Neutrophil (primary cell): ENCODE data around the gene EFCAB5.
"Not testable (repeated sequence)": the region's sequence is repeated elsewhere in the genome, so short reads cannot be mapped to it uniquely, and the experiment has no call there.

Experiments used
- H3K27ac ChIP-seq: fragments of 200-600 bp; sonication (generic); 2 replicates; pipeline ENCODE4 v1.5.1; 2016; ENCODE audit warnings: mild to moderate bottlenecking, moderate library complexity
- H3K27me3 ChIP-seq: fragments of 200-600 bp; sonication (generic); 2 replicates; pipeline ENCODE4 v1.6.0; 2016; ENCODE audit warnings: mild to moderate bottlenecking
- H3K36me3 ChIP-seq: fragments of 200-600 bp; sonication (generic); 2 replicates; pipeline ENCODE4 v1.5.1; 2017
- H3K4me1 ChIP-seq, 2 experiments: fragments of 200-600 bp in 1 of 2; sonication (generic) in 1 of 2; 1 replicate in 1 of 2; 2 replicates in 1 of 2; pipeline versions ENCODE4 v1.5.1 to v1.6.1; 2013 to 2016; ENCODE audit warnings: low read depth in 1 of 2, low read length in 1 of 2, mild to moderate bottlenecking in 1 of 2, moderate library complexity in 1 of 2; ENCODE audit not compliant: control insufficient read depth in 1 of 2, insufficient read depth in 1 of 2
- H3K4me3 ChIP-seq, 2 experiments: fragments of 200-600 bp in 1 of 2; sonication (generic) in 1 of 2; 1 replicate in 1 of 2; 2 replicates in 1 of 2; pipeline ENCODE4 v1.5.1; 2013 to 2016; ENCODE audit warnings: low read depth in 1 of 2, low read length in 1 of 2, mild to moderate bottlenecking in 1 of 2, moderate library complexity in 1 of 2
- H3K9me3 ChIP-seq: fragments of 200-600 bp; sonication (generic); 2 replicates; pipeline ENCODE4 v1.5.1; 2016
- CTCF ChIP-seq: fragments of 200-600 bp; sonication (generic); IDR thresholded peaks from 2 replicates; pipeline ENCODE4 v1.5.1; 2016; ENCODE audit warnings: antibody characterized with exemption

Gene EFCAB5

GRCh38 chr17:30082773-30083172, 141.3 kb downstream of the EFCAB5 start:
- Histone ChIP-seq H3K4me3 (no peak overlapping the region), H3K27me3 (no peaks in the 10 kb centered on the region), H3K4me1 (no peaks in the 10 kb centered on the region), H3K36me3 (no peaks in the 10 kb centered on the region), H3K9me3 (no peaks in the 10 kb centered on the region), H3K27ac (no peak overlapping the region)
- TF ChIP-seq CTCF, result no peak

- Histone ChIP-seq H3K9me3 (no peaks in the 10 kb centered on the region), H3K27ac (no peak overlapping the region), H3K4me1 (no peaks in the 10 kb centered on the region), H3K27me3 (no peaks in the 10 kb centered on the region), H3K4me3 (no peak overlapping the region), H3K36me3 (no peaks in the 10 kb centered on the region)
- no peak for TF ChIP-seq CTCF
These were observed 143.4 kb downstream of the EFCAB5 start for GRCh38 chr17:30084788-30085187.

- no peak overlapping the region for H3K27ac ChIP-seq
- H3K9me3 ChIP-seq, result no peaks in the 10 kb centered on the region
- TF ChIP-seq CTCF, result no peak
These were observed 145.5 kb downstream of the EFCAB5 start for GRCh38 chr17:30086896-30087295.

GRCh38 chr17:30087431-30087830, 146.0 kb downstream of the EFCAB5 start:
- not testable (repeated sequence) for H3K27me3 ChIP-seq, H3K4me3 ChIP-seq, H3K36me3 ChIP-seq, H3K4me1 ChIP-seq, H3K27ac ChIP-seq, H3K9me3 ChIP-seq

More at GRCh38 chr17:30086896-30087295, 145.5 kb downstream of the EFCAB5 start:
- H3K4me3 ChIP-seq, result no peak overlapping the region
- no peaks in the 10 kb centered on the region for H3K36me3 ChIP-seq
- H3K4me1 ChIP-seq, result no peaks in the 10 kb centered on the region
- H3K27me3 ChIP-seq, result no peaks in the 10 kb centered on the region

GRCh38 chr17:30091121-30091670, 149.8 kb downstream of the EFCAB5 start:
- H3K4me3 ChIP-seq, result no peak overlapping the region
- no peaks in the 10 kb centered on the region for H3K27me3 ChIP-seq
- no peaks in the 10 kb centered on the region for H3K36me3 ChIP-seq
- no peaks in the 10 kb centered on the region for H3K9me3 ChIP-seq
- H3K27ac ChIP-seq, result no peak overlapping the region
- peaks cover 0 to 5% of the 10 kb centered on the region in 2 experiments for H3K4me1 ChIP-seq
- no peak for TF ChIP-seq CTCF

GRCh38 chr17:30091771-30092170, 150.3 kb downstream of the EFCAB5 start:
- no peak for TF ChIP-seq CTCF
- no peaks in the 10 kb centered on the region for H3K9me3 ChIP-seq

More at GRCh38 chr17:30091771-30092170, 150.3 kb downstream of the EFCAB5 start:
- Histone ChIP-seq H3K27me3 (no peaks in the 10 kb centered on the region), H3K27ac (no peak overlapping the region), H3K4me1 (peaks cover 0 to 5% of the 10 kb centered on the region in 2 experiments), H3K36me3 (no peaks in the 10 kb centered on the region), H3K4me3 (no peak overlapping the region)
